ENCODE measurements around the gene HAS3. TPM values are rescaled to one million over a fixed set of nuclear protein-coding genes. Genes with fewer than 3 reads are reported as not detected.

The HAS3 gene
- polyA plus RNA-seq, 1 donor (not counting 4 experiments of a cell fraction or from before 2014, with no cell fraction given): 132 TPM

- H3K79me2 ChIP-seq (ENCODE audit: control insufficient read depth, insufficient read depth, low read length): peaks cover 59% of the 10 kb centered on the region
- no peak overlapping the region for H3K9ac ChIP-seq (ENCODE audit: control insufficient read depth, extremely low read depth, insufficient read depth, low read length)
- H3K27me3 ChIP-seq (ENCODE audit: control insufficient read depth, extremely low read depth, insufficient read depth, low read length): no peaks in the 10 kb centered on the region
- no peak overlapping the region for H3K27ac ChIP-seq (ENCODE audit: control insufficient read depth, insufficient read depth, low read length)
- peaks cover 3% of the 10 kb centered on the region for H3K9me1 ChIP-seq (ENCODE audit: control insufficient read depth, extremely low read depth, insufficient read depth, low read length)
- FAIRE-seq (no peak), DNase-seq (ENCODE audit: low read depth, low spot score) (no peak)
- dilution Hi-C loops (cut with MboI; ENCODE audit: extremely low pct_ligation_motif_present, low sequenced_read_pairs): no loop called here
- no peak overlapping the region for H3K4me3 ChIP-seq (ENCODE audit: control insufficient read depth in 2 of 3, extremely low read depth in 1 of 3, insufficient read depth in 2 of 3, low read depth in 1 of 3, low read length in 3 of 3)
- no peak for TF ChIP-seq EZH2 (IDR thresholded peaks at IDR 0.05; ENCODE audit: low read length)
- TF ChIP-seq CTCF (optimal IDR thresholded peaks at IDR 0.05 in 1 of 3, IDR thresholded peaks at IDR 0.05 in 1 of 3, conservative IDR thresholded peaks at IDR 0.05 in 1 of 3; ENCODE audit: extremely low read depth in 1 of 3, insufficient read depth in 2 of 3, low read length in 3 of 3): no peak
- peaks cover 67 to 68% of the 10 kb centered on the region in 2 experiments for H3K36me3 ChIP-seq (ENCODE audit: control insufficient read depth in 2 of 2, extremely low read depth in 1 of 2, insufficient read depth in 2 of 2, low read length in 2 of 2)
- H3K4me1 ChIP-seq (ENCODE audit: control insufficient read depth, extremely low read depth, insufficient read depth, low read length): peaks cover 17% of the 10 kb centered on the region
- H2AFZ ChIP-seq (ENCODE audit: control insufficient read depth, low read length): no peak overlapping the region
- no peaks in the 10 kb centered on the region for H3K9me3 ChIP-seq (ENCODE audit: control insufficient read depth, low read depth, low read length)
- no peak overlapping the region for H3K4me2 ChIP-seq (ENCODE audit: control insufficient read depth, extremely low read depth, insufficient read depth, low read depth, low read length)
- peaks cover 49% of the 10 kb centered on the region for H4K20me1 ChIP-seq (ENCODE audit: control insufficient read depth, extremely low read depth, insufficient read depth, low read length)
Observed at GRCh38 chr16:69113216-69113615, 7.8 kb downstream of the HAS3 start.

GRCh38 chr16:69114346-69114975 lies 9.0 kb downstream of the HAS3 start:
- H3K4me1 ChIP-seq (ENCODE audit: control insufficient read depth, extremely low read depth, insufficient read depth, low read length): peaks cover 10% of the 10 kb centered on the region
- no peak overlapping the region for H2AFZ ChIP-seq (ENCODE audit: control insufficient read depth, low read length)
- H3K27ac ChIP-seq (ENCODE audit: control insufficient read depth, insufficient read depth, low read length): no peak overlapping the region
- H3K9me3 ChIP-seq (ENCODE audit: control insufficient read depth, low read depth, low read length): no peaks in the 10 kb centered on the region
- H3K9me1 ChIP-seq (ENCODE audit: control insufficient read depth, extremely low read depth, insufficient read depth, low read length): peaks cover 3% of the 10 kb centered on the region
- no peak overlapping the region for H3K4me3 ChIP-seq (ENCODE audit: control insufficient read depth in 2 of 3, extremely low read depth in 1 of 3, insufficient read depth in 2 of 3, low read depth in 1 of 3, low read length in 3 of 3)
- dilution Hi-C loops (cut with MboI; ENCODE audit: extremely low pct_ligation_motif_present, low sequenced_read_pairs): no loop called here
- peaks cover 43% of the 10 kb centered on the region for H4K20me1 ChIP-seq (ENCODE audit: control insufficient read depth, extremely low read depth, insufficient read depth, low read length)
- peaks cover 58 to 64% of the 10 kb centered on the region in 2 experiments for H3K36me3 ChIP-seq (ENCODE audit: control insufficient read depth in 2 of 2, extremely low read depth in 1 of 2, insufficient read depth in 2 of 2, low read length in 2 of 2)
- no peak overlapping the region for H3K4me2 ChIP-seq (ENCODE audit: control insufficient read depth, extremely low read depth, insufficient read depth, low read depth, low read length)
- no peak for TF ChIP-seq CTCF (optimal IDR thresholded peaks at IDR 0.05 in 1 of 3, IDR thresholded peaks at IDR 0.05 in 1 of 3, conservative IDR thresholded peaks at IDR 0.05 in 1 of 3; ENCODE audit: extremely low read depth in 1 of 3, insufficient read depth in 2 of 3, low read length in 3 of 3)
- TF ChIP-seq EZH2 (IDR thresholded peaks at IDR 0.05; ENCODE audit: low read length): no peak
- peaks cover 46% of the 10 kb centered on the region for H3K79me2 ChIP-seq (ENCODE audit: control insufficient read depth, insufficient read depth, low read length)
- FAIRE-seq (no peak), DNase-seq (ENCODE audit: low read depth, low spot score) (no peak)
- no peaks in the 10 kb centered on the region for H3K27me3 ChIP-seq (ENCODE audit: control insufficient read depth, extremely low read depth, insufficient read depth, low read length)
- H3K9ac ChIP-seq (ENCODE audit: control insufficient read depth, extremely low read depth, insufficient read depth, low read length): no peak overlapping the region
